ENCODE measurements around the gene CABP2. TPM values are rescaled to one million over a fixed set of nuclear protein-coding genes. Genes with fewer than 3 reads are reported as not detected.

Gene CABP2
- total RNA-seq, 1 experiment from 2014 or later = not detected

Small RNAs within 50 kb of the gene (small RNA-seq; reads per million reads assigned to genes)
- gene MIR6752 = 0 reads per million in 2 experiments

Other genes with a start within 250 kb of the CABP2 start
- 16.9 and 17.8 TPM in 2 replicates for gene ANKRD13D, start 234.1 kb downstream of the CABP2 start, total RNA-seq (2014; rRNA removed; shearing (Covaris generic))
- gene SSH3, start 219.9 kb downstream of the CABP2 start, total RNA-seq (2014; rRNA removed; shearing (Covaris generic)) = 3.8 and 5.9 TPM in 2 replicates
- gene POLD4, start 169.9 kb downstream of the CABP2 start, total RNA-seq (2014; rRNA removed; shearing (Covaris generic)) = 20.2 and 21.8 TPM in 2 replicates
- 0.45 TPM in 1 of 2 replicates, not detected in the other for gene CLCF1, start 149.8 kb downstream of the CABP2 start, total RNA-seq (2014; rRNA removed; shearing (Covaris generic))
- 6.6 and 8.1 TPM in 2 replicates for gene RAD9A, start 131.5 kb downstream of the CABP2 start, total RNA-seq (2014; rRNA removed; shearing (Covaris generic))
- gene PPP1CA, start 121.6 kb downstream of the CABP2 start, total RNA-seq (2014; rRNA removed; shearing (Covaris generic)) = 173 and 193 TPM in 2 replicates
- gene TBC1D10C, start 119.4 kb downstream of the CABP2 start, total RNA-seq (2014; rRNA removed; shearing (Covaris generic)) = not detected in 2 replicates
- not detected in 2 replicates for gene CARNS1, start 107.8 kb downstream of the CABP2 start, total RNA-seq (2014; rRNA removed; shearing (Covaris generic))
- 16.9 and 17.9 TPM in 2 replicates for gene RPS6KB2, start 95.0 kb downstream of the CABP2 start, total RNA-seq (2014; rRNA removed; shearing (Covaris generic))
- gene PTPRCAP, start 85.8 kb downstream of the CABP2 start, total RNA-seq (2014; rRNA removed; shearing (Covaris generic)) = 0.16 and 0.79 TPM in 2 replicates
- 94.1 and 108 TPM in 2 replicates for gene CORO1B, start 80.0 kb downstream of the CABP2 start, total RNA-seq (2014; rRNA removed; shearing (Covaris generic))
- not detected in 2 replicates for gene GPR152, start 70.7 kb downstream of the CABP2 start, total RNA-seq (2014; rRNA removed; shearing (Covaris generic))
- gene CABP4, start 68.1 kb downstream of the CABP2 start, total RNA-seq (2014; rRNA removed; shearing (Covaris generic)) = 0.18 TPM in 1 of 2 replicates, not detected in the other
- gene TMEM134, start 54.2 kb downstream of the CABP2 start, total RNA-seq (2014; rRNA removed; shearing (Covaris generic)) = 12.2 and 14.8 TPM in 2 replicates
- gene AIP, start 40.4 kb downstream of the CABP2 start, total RNA-seq (2014; rRNA removed; shearing (Covaris generic)) = 42.5 and 48.0 TPM in 2 replicates
- 9.3 and 10.8 TPM in 2 replicates for gene PITPNM1, start 18.1 kb downstream of the CABP2 start, total RNA-seq (2014; rRNA removed; shearing (Covaris generic))
- 13.4 and 13.9 TPM in 2 replicates for gene CDK2AP2, start 15.3 kb downstream of the CABP2 start, total RNA-seq (2014; rRNA removed; shearing (Covaris generic))
- gene GSTP1, start 60.4 kb upstream of the CABP2 start, total RNA-seq (2014; rRNA removed; shearing (Covaris generic)) = 722 and 833 TPM in 2 replicates
- 159 and 175 TPM in 2 replicates for gene NDUFV1, start 83.5 kb upstream of the CABP2 start, total RNA-seq (2014; rRNA removed; shearing (Covaris generic))
- gene NUDT8, start 106.5 kb upstream of the CABP2 start, total RNA-seq (2014; rRNA removed; shearing (Covaris generic)) = 4.5 and 7.8 TPM in 2 replicates
- not detected in 2 replicates for gene TBX10, start 116.3 kb upstream of the CABP2 start, total RNA-seq (2014; rRNA removed; shearing (Covaris generic))
- not detected in 2 replicates for gene ACY3, start 127.3 kb upstream of the CABP2 start, total RNA-seq (2014; rRNA removed; shearing (Covaris generic))
- gene ALDH3B2, start 151.2 kb upstream of the CABP2 start, total RNA-seq (2014; rRNA removed; shearing (Covaris generic)) = 0.72 and 1.4 TPM in 2 replicates